ENCODE measurements around the gene CHMP1A. TPM values are rescaled to one million over a fixed set of nuclear protein-coding genes. Genes with fewer than 3 reads are reported as not detected.

CHMP1A gene
- total RNA-seq = 76.9 and 94.3 TPM in 2 replicates

DNA sequence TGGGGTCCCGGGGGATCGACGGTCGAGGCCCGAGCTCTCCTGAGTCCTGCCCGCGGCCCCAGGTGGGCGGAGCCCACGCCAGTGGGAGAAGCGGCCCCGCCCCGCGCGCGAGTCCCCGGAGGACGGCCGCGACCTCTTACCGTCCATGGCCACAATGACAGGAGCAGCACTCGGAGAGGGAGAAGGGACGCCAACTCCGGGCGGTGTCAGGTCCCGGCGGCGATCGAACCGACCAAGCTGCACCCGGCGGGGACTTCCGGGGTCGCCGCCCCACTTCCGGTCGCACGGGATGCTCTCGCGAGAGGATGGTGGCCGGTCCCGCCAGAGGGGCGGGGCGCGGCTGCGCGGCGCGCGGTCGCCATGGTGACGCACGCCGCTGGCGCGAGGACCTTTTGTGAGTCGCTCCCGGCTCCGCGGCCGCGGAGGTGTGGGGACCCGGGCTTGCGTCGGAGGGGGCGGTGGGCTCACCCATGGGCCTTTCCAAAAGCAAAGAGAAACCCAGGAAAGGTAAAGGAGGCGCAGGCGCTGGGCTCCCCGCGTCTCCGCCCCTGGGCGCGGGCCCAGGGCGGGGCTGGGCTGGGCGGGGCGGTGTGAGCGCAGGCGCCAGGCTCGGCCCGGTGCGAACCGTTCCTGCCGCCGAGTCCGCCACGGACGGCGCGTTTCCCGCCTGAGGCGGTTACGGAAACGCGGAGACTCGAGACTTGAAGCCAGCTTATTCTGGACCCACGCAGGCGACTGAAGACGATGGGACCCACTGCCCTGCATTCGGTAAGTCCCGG, at the start of gene CHMP1A, which contains the start of gene SPATA33:
TSS of gene CHMP1A (minus strand) at position 267 of the 779 bp plus-strand sequence. CDS start at position 147, 120 bp downstream.
TSS of gene SPATA33 (plus strand) at position 395 of the 779 bp plus-strand sequence. CDS start at position 471, 76 bp downstream.

GRCh38 chr16:89701425-89702406, 44.2 kb upstream of the CHMP1A start, which contains the start of gene SPATA2L:
Gene SPATA2L (minus strand): TSS chr16:89701705. CDS start chr16:89701232, 473 bp downstream.

GRCh38 chr16:89686520-89687091, 29.1 kb upstream of the CHMP1A start, which contains the start of gene CDK10:
Gene CDK10 (plus strand): TSS chr16:89686689. CDS start chr16:89686711, 22 bp downstream.

GRCh38 chr16:89613231-89613953, 44.1 kb downstream of the CHMP1A start, which contains the start of gene DPEP1:
Gene DPEP1 (plus strand): TSS chr16:89613642. CDS start chr16:89630411, 16,769 bp downstream.

Other genes starting within 250 kb of the CHMP1A start
- 89.4 and 93.5 TPM in 2 replicates for gene ANKRD11, start 167.1 kb downstream of the CHMP1A start, total RNA-seq
- gene SPG7, start 149.3 kb downstream of the CHMP1A start, total RNA-seq = 115 and 133 TPM in 2 replicates
- gene RPL13, start 97.0 kb downstream of the CHMP1A start, total RNA-seq = 1,799 and 3,143 TPM in 2 replicates
- 18.5 and 27.7 TPM in 2 replicates for gene CPNE7, start 82.0 kb downstream of the CHMP1A start, total RNA-seq
- not detected in 2 replicates for gene DPEP1, start 44.1 kb downstream of the CHMP1A start, total RNA-seq
- 2.9 and 3.2 TPM in 2 replicates for gene SPATA33, start 128 bp upstream of the CHMP1A start, total RNA-seq
- 58.2 and 58.4 TPM in 2 replicates for gene CDK10, start 29.0 kb upstream of the CHMP1A start, total RNA-seq
- gene SPATA2L, start 44.0 kb upstream of the CHMP1A start, total RNA-seq = 14.4 and 16.9 TPM in 2 replicates
- 8.1 and 8.9 TPM in 2 replicates for gene VPS9D1, start 63.2 kb upstream of the CHMP1A start, total RNA-seq
- gene ZNF276, start 63.8 kb upstream of the CHMP1A start, total RNA-seq = 16.7 and 17.2 TPM in 2 replicates
- gene FANCA, start 158.9 kb upstream of the CHMP1A start, total RNA-seq = 12.4 and 38.7 TPM in 2 replicates
- gene SPIRE2, start 170.8 kb upstream of the CHMP1A start, total RNA-seq = 1.1 and 1.4 TPM in 2 replicates
- gene TCF25, start 215.9 kb upstream of the CHMP1A start, total RNA-seq = 182 and 215 TPM in 2 replicates

Data from uterine smooth muscle cell (primary cell).